SKM-1 (cell line): ENCODE results near the gene GAST.
A peak's percentile ranks its signal among the peaks of the same experiment; 100 is the strongest.
"Not testable (repeated sequence)": the region's sequence is repeated elsewhere in the genome, so short reads cannot be mapped to it uniquely, and the experiment has no call there.

Experiments used
- DNase-seq: peaks from one replicate; lab custom pipeline; 2025; ENCODE audit not compliant: unreplicated experiment; lab: John Stamatoyannopoulos, UW

The GAST gene, protein sequence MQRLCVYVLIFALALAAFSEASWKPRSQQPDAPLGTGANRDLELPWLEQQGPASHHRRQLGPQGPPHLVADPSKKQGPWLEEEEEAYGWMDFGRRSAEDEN

DNA sequence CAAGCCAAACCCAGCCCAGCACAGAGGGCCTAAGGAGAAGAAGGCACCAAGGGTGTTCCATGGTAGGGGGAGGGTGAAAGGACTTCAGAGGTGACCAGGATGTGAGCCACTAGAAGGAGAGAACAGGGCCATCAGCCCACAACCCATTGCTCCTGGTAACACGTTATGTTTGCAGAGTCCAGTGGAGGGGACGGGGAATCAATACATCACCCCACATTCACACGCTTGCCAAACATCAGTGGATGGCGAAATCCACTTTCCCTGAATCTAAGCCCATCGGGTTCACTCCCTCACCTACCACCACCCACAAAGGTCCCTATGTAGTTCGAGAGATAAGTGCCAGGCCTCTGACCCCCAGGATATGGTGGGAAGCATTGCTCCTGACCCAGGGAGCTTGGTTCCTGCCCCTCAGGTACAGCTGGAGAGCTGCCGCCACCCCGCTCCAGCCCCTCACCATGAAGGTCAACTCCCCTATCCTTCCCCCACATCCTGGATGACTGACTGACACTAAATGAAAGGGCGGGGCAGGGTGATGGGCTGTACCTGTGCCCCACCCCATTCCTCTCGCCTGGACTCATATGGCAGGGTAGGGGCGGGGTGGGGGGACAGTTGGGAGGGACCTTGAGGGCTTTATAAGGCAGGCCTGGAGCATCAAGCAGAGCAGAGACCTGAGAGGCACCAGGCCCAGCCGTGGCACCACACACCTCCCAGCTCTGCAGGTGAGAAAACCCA, at the start of gene GAST:
GAST (plus strand) TSS at position 663 of the 732 bp plus-strand sequence. CDS start 3,106 bp downstream, outside the sequence.
- DNase-seq = no peak

DNA sequence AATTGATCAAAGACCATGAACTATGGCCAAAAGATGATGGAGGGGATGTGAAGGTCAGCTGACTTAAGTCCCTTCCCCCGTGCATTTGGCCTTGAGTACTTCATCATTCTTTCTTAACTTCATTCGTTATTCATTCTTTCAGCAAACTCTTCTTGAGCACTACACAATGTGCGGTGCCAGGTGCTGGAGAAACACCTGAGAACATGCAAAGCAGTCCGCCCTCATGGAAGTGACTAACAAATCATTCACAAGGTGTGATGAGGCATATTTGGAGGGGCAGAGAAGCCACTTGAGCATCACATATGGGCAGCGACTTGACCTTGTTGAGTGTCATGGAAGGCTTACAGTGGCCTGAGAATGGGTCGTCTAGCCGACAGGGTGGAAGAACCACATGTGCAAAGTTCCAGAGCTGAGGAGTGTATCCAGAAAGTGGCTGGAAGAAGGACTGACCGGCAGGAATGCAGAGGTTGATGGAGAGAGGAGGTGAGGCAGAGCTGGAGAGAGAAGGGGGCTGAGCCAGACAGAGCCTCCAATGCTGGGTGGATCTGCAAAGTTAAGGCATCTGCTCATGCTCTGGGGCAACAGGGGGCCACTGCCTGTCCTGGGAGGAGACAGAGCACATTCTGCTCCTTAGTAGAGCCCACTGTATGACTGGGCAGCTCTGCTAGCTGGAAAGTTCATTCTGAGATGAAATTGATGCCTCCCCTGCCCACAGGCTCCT, 48.5 kb upstream of the GAST start:
- no peak for DNase-seq

DNA sequence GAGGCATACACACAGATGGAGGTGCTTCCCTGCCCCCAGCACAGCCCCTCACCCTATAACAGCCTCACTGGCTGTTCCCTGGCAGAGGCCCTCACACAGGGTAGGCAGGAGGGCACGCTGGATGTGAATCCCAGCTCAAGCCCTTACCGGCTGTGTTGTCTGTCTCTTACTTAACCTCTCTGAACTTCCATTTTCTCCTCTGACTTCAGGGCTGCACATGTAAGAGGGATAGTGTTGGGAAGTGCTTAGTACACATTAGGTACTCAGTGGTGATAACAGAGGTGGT, 48.0 kb upstream of the GAST start:
- no peak for DNase-seq

DNA sequence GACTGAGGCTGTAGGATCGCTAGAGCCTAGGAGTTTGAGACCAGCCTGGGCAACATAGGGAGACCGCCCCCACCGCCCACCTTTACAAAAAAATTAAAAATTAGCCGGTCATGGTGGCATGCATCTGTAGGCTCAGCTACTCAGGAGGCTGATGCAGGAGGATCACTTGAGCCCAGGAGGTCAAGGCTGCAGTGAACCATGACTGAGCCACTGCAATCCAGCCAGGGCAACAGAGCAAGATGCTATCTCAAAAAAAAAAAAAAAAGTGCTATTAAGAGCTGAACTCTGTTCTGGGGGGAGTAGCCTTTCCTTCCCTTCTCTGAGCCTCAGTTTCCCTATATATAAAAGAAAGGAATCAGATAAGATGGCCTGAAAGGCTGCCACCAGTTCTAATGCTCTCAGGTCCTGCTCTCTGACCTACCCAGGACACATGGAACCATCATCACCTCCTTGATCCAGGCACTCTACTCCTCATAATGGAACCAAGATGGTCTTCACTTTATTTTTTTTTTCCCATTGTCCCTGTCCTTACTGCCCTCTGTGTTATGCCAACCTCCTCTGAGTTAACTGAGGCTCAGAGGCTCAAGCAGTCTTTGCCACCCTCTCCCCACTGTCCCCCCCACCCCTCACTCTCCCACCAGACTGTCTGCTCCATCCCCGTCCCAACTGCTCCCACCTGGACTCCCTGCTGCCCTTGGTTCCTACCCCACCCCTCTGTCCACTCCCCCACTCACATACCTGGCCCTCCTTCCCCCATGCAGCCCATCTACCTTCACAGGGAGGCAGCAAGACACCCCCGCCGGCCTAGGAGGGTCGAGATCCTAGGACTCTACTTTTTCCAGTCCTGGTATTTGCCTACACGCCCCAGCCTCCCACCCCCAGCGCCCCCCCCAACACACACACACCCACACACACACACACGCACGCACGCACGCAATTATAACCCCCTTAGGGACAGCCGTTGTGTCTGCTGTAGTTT, 47.3 kb upstream of the GAST start:
- DNase-seq = no peak

DNA sequence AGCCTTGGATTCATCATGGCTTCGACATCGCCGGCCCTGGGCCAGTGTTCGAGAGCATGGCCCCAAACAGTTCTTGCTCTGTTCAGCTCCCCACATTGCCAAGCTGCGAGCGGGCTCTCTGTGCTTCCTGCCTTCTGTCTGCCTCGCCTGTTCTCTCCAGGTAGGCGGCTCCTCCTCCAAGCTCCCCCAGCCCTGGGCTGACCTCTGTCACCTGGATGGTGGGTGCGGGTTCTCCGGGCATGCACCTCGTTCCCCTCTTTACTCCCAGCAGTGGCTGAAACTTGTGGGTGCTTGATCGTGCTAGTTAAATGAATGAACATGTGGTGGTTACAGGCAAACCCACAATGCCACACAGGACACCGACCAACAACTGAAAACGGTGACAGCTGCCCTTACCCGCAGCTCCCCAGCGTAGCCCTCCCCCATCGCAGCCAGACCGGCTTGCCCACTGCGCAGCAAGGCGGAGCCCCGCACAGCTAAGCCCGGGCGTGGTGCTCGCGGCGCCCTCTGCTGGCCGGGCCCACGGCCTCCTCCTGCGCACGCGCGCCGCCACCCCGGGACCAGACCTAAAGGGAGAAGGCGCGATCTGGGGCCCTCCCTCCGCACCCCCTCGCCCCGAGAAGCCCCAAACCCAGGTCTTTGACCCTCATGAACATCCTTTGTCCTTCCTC, 46.4 kb upstream of the GAST start:
- DNase-seq = peak; percentile 58

DNA sequence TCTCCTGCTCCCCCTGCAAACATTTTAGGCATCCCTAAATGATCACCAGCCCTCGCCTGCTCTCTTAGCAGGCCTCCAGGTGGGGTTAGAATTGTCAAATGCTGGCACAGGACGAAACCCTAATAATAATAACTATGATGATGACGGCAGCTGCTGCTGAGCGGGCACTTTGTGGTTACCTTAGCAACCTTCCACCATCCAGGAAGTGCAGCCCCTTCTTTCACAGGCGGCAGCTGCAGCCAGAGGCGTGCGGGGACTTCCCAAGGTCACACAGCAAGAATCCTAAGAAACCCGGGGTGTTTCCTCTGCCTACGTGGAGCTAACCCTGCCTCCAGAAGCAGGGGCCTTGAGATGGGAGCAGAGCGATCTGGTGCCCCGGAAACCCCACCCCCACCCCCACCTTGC, 45.9 kb upstream of the GAST start:
- no peak for DNase-seq

DNA sequence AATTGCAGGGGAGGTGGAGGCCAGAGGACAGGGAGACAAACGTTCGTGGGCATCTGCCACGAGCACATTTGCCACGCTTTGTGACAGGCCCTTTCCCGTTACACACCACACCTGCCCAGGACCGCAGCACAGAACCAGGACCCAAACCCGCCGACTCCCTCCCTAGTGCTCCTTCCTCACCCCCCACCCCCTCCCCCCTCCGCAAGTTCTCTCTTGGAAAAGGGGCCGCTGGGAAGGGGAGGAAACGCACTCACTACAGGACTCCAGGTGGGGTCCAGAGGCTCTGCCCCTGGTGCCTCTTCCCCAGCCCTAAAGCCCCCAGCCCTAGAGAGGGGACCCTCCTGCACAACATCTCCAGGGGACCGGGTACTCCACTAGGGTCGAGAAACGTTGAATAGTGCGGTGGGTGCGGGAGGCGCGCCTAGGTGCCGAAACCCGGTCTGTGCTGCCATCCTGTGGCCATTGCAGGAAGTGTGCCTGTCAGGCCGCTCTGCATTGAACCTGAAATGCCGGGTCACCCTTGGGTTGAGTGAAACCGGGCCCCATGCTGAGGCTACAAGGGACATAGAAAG, 45.3 kb upstream of the GAST start:
- peak; percentile 54 for DNase-seq

DNA sequence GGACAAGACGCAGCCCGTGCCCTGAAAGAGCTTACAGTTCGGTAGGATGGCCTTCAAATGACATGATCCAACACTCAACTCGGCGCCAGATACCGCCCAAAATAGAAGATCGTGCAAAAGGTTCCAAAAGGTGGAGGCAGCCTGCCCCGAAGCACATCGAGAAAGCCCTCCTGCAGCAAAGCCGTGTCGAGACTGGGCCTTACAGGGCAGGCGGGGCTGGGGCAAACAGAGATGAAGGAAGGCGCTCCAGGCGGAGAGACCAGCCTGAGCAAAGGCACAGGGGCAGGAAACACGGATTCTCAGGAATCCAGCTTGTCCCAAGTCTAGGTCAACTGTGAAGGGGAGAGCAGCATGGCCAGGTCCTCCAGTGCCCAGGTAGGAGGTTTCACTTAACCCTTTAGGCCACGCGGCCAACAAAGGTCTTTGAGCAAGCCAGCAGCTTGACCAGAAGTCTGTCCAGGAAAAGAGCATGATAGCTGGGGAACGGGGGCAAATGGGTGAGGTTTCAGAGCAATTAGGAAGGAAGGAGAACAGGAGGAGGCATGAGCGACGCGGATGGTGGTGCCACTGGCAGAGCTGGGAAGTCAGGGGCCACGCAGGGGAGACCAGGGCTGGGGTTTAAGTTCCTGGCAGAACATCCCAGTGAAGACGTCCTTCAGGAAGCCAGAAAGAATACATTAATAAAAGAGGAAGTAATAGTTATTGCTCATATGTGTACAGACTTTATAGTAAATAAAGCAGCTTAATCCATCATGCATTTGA, 44.7 kb upstream of the GAST start:
- no peak for DNase-seq

DNA sequence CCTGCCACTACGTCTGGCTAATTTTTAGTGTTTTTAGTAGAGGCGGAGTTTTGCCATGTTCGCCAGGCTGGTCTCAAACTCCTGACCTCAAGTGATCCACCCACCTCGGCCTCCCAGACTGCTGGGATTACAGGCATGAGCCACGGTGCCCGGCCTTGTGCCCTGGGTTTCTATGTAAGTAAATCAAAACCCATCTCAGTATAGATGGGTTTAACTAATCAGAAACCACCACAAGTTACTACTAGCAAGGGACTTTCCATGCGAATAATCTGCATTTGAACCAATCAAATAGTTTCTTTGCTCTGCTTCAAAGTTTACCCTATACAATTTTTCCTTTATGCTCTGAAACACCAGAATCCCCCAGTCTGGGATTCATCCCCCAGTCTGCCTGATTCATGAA, 40.0 kb upstream of the GAST start:
- no peak for DNase-seq

DNA sequence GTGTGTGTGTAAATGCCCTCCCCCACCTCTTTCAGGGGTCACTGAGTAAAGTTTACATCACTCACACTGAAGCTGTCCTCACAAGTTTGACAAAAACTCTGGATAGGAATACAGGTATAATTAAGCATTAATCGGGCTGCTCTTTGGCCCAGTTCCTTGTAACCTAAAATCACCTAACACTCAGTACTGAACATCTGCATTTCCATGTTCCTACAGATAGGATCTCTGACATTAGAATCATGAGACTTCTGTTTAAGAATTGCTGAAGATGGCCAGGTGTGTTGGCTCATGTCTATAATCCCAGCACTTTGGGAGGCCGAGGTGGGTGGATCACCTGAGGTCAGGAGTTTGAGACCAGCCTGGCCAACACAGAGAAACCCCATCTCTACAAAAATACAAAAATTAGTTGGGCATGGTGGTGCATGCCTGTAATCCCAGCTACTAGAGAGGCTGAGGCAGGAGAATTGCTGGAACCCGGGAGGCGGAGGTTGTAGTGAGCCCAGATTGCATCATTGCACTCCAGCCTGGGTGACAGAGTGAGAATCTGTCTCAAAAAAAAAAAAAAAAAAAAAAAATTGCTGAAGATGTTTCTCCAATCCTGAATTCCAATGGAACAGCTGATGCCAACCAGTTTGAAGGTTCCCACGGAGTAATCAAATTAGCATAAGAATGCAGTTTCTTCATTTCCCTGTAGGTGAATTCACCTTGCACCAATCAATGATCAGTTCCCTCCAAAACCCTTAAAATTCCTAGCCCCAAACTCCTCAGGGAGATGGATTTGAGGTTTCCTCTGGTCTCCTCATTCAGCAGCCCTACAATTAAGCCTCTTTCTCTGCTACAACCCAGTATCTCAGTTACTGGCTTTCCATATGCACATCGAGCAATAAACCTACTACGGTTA, 36.7 kb upstream of the GAST start:
- not testable (repeated sequence) for DNase-seq

DNA sequence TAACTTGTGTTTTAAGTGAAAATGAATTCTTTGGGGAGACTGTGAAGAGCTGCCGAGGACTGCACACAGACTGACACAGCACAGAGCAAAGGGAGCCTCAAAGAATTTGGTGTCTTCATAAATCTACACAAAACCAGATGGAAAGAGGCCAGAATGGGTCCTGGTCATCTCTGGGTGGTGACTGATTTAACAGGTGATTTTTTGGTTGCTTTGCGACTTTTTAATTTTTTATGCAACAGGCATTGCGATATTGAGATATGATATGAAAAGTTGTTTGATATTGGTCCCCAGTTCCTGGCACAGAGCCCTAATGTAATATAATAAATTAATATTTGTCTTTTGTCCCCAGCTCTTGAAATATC, 36.1 kb upstream of the GAST start:
- no peak for DNase-seq

DNA sequence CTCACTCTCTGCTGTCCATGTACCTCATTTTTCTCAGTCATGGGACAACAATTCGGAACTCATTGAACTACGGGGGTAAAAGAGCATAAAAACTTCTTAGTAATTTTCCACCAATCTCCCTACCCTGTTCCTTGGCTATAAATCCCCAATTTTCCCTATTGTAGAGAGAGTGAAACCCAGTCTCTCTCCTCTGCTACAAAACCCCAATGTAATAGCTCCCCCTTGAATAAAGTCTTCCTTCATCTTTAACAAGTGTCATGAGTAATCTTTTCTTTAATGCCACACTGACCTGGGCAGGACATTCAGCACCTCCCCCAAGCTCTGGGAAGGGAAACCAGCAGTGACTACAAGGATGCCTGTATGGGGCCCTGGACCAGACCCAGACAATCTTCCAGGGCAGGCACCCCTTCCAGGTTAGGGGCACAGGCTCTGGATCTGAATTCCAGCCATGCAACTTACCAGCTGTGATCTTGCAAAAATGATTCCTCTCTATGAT, 33.7 kb upstream of the GAST start:
- DNase-seq = no peak

DNA sequence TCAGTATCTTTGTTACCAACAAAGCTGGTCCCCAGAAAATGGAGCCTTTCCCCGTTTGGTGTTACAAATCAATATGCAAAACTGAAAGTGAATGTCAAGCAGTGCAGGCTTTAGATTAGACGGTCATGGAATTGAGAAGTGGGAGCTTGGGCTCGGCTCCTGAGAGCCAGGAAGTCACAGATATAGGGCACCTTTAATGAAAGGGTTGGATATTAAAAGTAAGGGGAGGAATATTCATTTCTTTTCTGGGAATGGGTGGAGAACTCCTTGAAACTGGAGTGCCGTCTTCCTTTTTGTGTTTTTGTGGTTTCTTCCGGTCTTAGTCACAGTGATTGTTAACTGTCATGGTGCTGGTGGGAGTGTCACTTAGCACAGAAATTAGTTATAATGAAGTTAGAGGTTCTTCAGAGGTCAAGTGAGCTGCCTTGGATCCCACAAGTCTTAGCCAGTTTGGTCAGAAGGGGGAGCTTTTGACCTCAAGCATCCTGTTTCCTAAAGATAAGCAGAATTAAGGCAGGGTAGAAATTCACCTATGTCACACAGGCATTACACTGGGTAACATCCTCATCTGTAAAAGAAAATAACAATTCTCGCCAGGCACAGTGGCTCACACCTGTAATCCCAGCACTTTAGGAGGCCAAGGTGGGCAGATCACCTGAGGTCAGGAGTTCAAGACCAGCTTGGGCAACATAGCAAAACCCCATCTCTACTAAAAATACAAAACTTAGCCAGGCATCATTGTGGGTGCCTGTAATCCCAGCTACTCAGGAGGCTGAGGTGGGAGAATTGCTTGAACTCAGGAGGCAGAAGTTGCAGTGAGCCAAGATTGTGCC, 33.0 kb upstream of the GAST start:
- peak; percentile 83 for DNase-seq

DNA sequence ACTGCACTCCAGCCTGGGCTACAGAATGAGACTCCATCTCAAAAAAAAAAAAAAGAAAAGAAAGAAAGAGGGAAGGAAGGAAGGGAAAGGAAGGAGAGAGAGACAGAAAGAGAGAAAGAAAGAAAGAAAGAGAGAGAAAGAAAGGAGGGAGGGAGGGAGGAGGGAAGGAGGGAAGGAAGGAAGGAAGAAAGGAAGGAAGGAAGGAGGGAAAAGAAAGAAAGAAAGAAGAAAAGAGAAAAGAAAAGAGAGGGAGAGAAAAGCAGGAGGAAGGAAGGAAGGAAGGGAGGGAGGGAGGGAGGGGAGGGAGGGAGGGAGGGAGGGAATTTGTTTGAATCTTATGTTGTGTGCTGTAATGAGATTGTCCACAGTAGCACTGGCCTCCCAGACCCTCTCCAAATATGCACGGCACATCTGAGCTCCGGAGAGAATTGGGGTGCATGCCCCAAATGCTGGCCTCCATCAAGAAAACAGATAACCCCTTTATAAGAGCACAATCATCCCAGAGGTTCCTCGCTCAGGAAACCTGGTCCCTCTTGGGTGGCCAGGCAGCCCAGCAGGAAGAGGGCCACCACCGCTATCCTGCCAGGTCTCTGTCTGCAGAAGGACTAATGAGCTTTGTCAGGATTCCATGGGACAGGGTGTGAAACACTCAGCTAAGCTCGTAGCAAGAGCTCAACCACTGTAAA, 32.2 kb upstream of the GAST start:
- no peak for DNase-seq

DNA sequence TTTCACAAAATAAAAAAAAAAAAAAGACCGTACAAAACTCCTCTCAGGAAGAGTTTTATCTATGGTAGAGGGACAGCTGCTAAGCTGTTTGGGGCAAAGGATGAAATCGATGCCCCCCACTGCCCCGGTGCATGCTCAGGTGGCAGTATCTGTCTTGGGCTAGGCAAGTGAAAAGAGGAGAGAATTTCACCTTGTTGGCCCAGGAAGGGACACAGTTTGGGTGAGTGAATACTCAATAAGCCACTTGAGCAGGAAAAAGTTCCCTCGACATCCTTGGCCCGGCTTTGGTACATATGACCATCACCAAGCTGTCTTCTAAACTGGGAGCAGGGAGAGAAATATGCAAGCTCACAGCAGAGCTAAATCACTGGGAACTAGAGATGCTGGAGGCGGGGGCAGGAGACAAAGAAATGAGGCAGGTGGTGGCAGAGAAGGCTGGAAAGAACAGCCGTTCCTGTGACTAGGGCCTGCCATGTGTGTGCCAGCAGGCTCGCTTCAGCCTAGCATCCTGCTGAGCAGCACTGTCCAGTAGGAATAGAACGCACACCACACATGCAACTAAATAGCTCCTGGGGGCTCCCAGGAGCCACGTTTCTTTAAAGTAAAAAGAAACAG, 31.6 kb upstream of the GAST start:
- DNase-seq = no peak

DNA sequence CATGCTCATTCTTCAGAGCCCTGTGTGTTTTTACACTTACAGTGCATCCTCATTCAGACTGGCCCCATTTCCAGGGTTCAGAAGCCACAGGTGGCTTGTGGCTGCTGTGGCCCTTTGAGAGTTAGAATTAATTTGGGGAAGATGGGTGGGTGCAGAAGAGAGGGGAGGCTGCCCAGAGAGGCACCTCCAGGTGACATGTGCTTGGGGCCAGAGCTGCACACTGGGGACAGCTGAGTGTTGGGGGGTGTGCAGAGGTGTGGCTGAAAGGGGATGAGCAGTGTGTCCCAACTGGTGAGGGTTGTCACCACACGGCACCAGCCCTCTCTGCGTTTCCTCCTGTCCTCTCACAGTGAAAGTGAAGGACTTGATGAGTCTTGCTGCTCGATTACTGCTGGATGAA, 30.4 kb upstream of the GAST start:
- DNase-seq = no peak

DNA sequence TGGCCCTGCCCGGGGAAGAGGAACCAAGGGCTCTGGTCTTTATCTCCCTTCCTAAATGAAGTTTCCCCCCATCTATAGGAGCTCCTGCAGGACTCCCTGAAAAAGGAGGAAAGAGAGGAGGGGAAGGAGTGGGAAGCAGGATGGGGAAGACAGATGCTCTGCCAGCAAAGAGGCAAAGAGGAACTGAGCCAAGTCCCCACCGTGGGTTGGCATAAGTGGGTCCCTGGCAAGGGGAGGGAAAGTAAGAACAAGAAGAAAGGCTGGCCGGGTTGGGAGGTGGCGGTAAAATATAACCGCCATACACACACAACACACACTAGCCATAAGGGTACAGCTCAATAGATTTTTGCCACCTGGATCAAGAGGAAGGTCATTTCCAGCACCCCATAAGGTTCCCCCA, 29.5 kb upstream of the GAST start:
- DNase-seq = no peak
